WTC11 (cell line): ENCODE results near the gene ZFHX2. TPM values are rescaled to one million over a fixed set of nuclear protein-coding genes. Genes with fewer than 3 reads are reported as not detected.
A peak's percentile ranks its signal among the peaks of the same experiment; 100 is the strongest.

Experiments
- ATAC-seq: fragments of 200-7000 bp; cut with Tn5 transposase; 2 replicates; pipeline ENCODE4 v1.10.0; 2021; ENCODE audit warnings: mild to moderate bottlenecking, moderate library complexity
- CTCF ChIA-PET: fragments of 300-600 bp; sonication (Branson Sonifier 250); formaldehyde crosslinking; loops from one replicate; lab custom pipeline; 2021; ENCODE audit warnings: antibody characterized with exemption; lab: Charles Lee
- POLR2A ChIA-PET: fragments of 350-600 bp; sonication (Branson Sonifier 250); formaldehyde crosslinking; loops from one replicate; lab custom pipeline; 2021; ENCODE audit warnings: antibody characterized with exemption; lab: Charles Lee
- DNase-seq: peaks from one replicate; pipeline ENCODE4 v3.0.0; 2021; ENCODE audit warnings: low spot score
- H3K27ac Mint-ChIP-seq: 2 replicates; pipeline ENCODE4 v1.8.0; 2021; ENCODE audit warnings: mixed read lengths
- H3K27me3 Mint-ChIP-seq: 2 replicates; pipeline ENCODE4 v1.8.0; 2021; ENCODE audit warnings: low read depth, mild to moderate bottlenecking, moderate library complexity, mixed read lengths
- H3K36me3 Mint-ChIP-seq: 2 replicates; pipeline ENCODE4 v1.8.0; 2021; ENCODE audit warnings: mixed read lengths
- H3K4me1 Mint-ChIP-seq: 2 replicates; pipeline ENCODE4 v1.8.0; 2022; ENCODE audit warnings: mixed read lengths
- H3K4me3 Mint-ChIP-seq: 2 replicates; pipeline ENCODE4 v1.8.0; 2021; ENCODE audit warnings: mild to moderate bottlenecking, moderate library complexity, mixed read lengths
- H3K9me3 Mint-ChIP-seq: 2 replicates; pipeline ENCODE4 v1.8.0; 2021; ENCODE audit warnings: mixed read lengths
- ELF4 ChIP-seq: sonication (generic); formaldehyde crosslinking; IDR thresholded peaks from 2 replicates; pipeline ENCODE4 v1.8.1; 2022; ENCODE audit warnings: low read depth, mild to moderate bottlenecking, moderate library complexity, missing genetic modification reagents
- IRF2 ChIP-seq: sonication (generic); formaldehyde crosslinking; IDR thresholded peaks from 2 replicates; pipeline ENCODE4 v1.8.0; 2022; ENCODE audit warnings: low read depth, missing genetic modification reagents, borderline replicate concordance
- NFE2L1 ChIP-seq: sonication (generic); formaldehyde crosslinking; IDR thresholded peaks from 2 replicates; pipeline ENCODE4 v1.8.1; 2023; ENCODE audit warnings: missing genetic modification reagents
- NR2C2 ChIP-seq: sonication (generic); formaldehyde crosslinking; IDR thresholded peaks from 2 replicates; pipeline ENCODE4 v1.8.0; 2022; ENCODE audit warnings: mild to moderate bottlenecking, missing genetic modification reagents
- PRRX2 ChIP-seq: fragments of 250-450 bp; sonication (Bioruptor Pico); IDR thresholded peaks from 2 replicates; pipeline ENCODE4 v1.8.0; 2021; ENCODE audit warnings: mild to moderate bottlenecking
- RELA ChIP-seq: sonication (generic); formaldehyde crosslinking; IDR thresholded peaks from 2 replicates; pipeline ENCODE4 v1.8.1; 2022; ENCODE audit warnings: missing genetic modification reagents, mild to moderate bottlenecking, borderline replicate concordance
- TEAD1 ChIP-seq: sonication (generic); formaldehyde crosslinking; IDR thresholded peaks from 2 replicates; pipeline ENCODE4 v1.8.0; 2022; ENCODE audit warnings: mild to moderate bottlenecking, missing genetic modification reagents
- TEAD4 ChIP-seq: sonication (generic); formaldehyde crosslinking; IDR thresholded peaks from 2 replicates; pipeline ENCODE4 v1.8.0; 2022; ENCODE audit warnings: mild to moderate bottlenecking, missing genetic modification reagents
- ZBTB21 ChIP-seq: sonication (generic); formaldehyde crosslinking; IDR thresholded peaks from 2 replicates; pipeline ENCODE4 v1.8.1; 2023; ENCODE audit warnings: mild to moderate bottlenecking, missing genetic modification reagents, borderline replicate concordance
- ZNF232 ChIP-seq: sonication (generic); formaldehyde crosslinking; IDR thresholded peaks from 2 replicates; pipeline ENCODE4 v1.8.0; 2022; ENCODE audit warnings: mild to moderate bottlenecking, missing genetic modification reagents
- ZNF416 ChIP-seq: fragments of 250-450 bp; sonication (Bioruptor Pico); IDR thresholded peaks from 2 replicates; pipeline ENCODE4 v1.9.0; 2021; ENCODE audit warnings: mild to moderate bottlenecking, inconsistent platforms
- total RNA-seq: library from RNA; stranded (reverse); gene quantifications from 3 replicates; pipeline ENCODE4 v1.2.3, GENCODE V29; 2021
- TF ChIP-seq, protein P1 (sequence below): sonication (generic); formaldehyde crosslinking; IDR thresholded peaks from 2 replicates; pipeline ENCODE4 v1.8.1; 2023; ENCODE audit warnings: mild to moderate bottlenecking, missing genetic modification reagents, moderate library complexity
- TF ChIP-seq, protein P2 (sequence below): sonication (generic); formaldehyde crosslinking; IDR thresholded peaks from 2 replicates; pipeline ENCODE4 v1.8.1; 2022; ENCODE audit warnings: missing genetic modification reagents, borderline replicate concordance
- TF ChIP-seq, protein P3 (sequence below): sonication (generic); formaldehyde crosslinking; IDR thresholded peaks from 2 replicates; pipeline ENCODE4 v1.8.1; 2022; ENCODE audit warnings: low read depth, missing genetic modification reagents, borderline replicate concordance
- TF ChIP-seq, protein P4 (sequence below): sonication (generic); formaldehyde crosslinking; IDR thresholded peaks from 2 replicates; pipeline ENCODE4 v1.8.1; 2022; ENCODE audit warnings: low read depth, mild to moderate bottlenecking, moderate library complexity, missing genetic modification reagents, borderline replicate concordance
- TF ChIP-seq, protein P5 (sequence below): sonication (generic); formaldehyde crosslinking; IDR thresholded peaks from 2 replicates; pipeline ENCODE4 v1.8.1; 2023; ENCODE audit warnings: mild to moderate bottlenecking, missing genetic modification reagents
- TF ChIP-seq, protein P6 (sequence below): sonication (generic); formaldehyde crosslinking; IDR thresholded peaks from 2 replicates; pipeline ENCODE4 v1.8.0; 2022; ENCODE audit warnings: mild to moderate bottlenecking, missing genetic modification reagents
- TF ChIP-seq, protein P7 (sequence below): sonication (generic); formaldehyde crosslinking; IDR thresholded peaks from 2 replicates; pipeline ENCODE4 v1.8.0; 2023; ENCODE audit warnings: missing genetic modification reagents
- TF ChIP-seq, protein P8 (sequence below): sonication (generic); formaldehyde crosslinking; IDR thresholded peaks from 2 replicates; pipeline ENCODE4 v1.8.0; 2022; ENCODE audit warnings: mild to moderate bottlenecking, missing genetic modification reagents
- TF ChIP-seq, protein P9 (sequence below): fragments of 250-450 bp; sonication (Bioruptor Pico); IDR thresholded peaks from 2 replicates; pipeline ENCODE4 v2.1.2; 2022; ENCODE audit warnings: mild to moderate bottlenecking, moderate library complexity

The ZFHX2 gene
- total RNA-seq, 1 experiment from 2014 or later = 16.4 TPM

DNA sequence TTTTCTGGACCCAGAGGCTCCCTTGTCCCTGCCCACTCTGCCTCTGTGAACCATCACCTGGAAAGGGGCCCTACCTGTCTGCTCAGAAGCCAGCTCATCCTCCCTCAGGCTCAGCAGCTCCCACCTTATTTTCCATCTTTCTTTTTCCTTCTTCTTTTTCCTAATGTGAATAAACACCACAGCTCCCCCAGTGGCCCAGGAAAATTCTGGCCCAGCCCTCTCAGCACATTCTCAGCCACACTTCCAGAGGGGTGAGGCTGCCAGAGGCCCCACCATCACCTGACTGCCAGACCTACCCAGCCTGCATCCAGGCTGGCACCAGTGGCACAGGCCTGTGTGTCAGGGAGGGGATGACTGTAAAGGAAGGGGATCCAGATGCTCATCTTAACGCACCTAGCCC is 23.0 kb downstream of the ZFHX2 start:
- ChIA-PET POLR2A (interaction anchor here (0.7 to 4.7 kb wide), 5 partner anchors 10 to 530 kb away, joined by 3 to 36 read pairs (median 4); no protein-coding TSS in a partner anchor), CTCF (interaction anchor here (0.6 to 6.7 kb wide), 25 partner anchors 8 to 572 kb away, joined by 3 to 117 read pairs (median 5); partner anchors contain the start of genes HAUS4, NGDN and ZFHX2)
- DNase-seq (peak; percentile 52), ATAC-seq (peak; percentile 77)
- Mint-ChIP-seq H3K9me3 (no peaks in the 10 kb centered on the region), H3K36me3 (peaks cover 63% of the 10 kb centered on the region), H3K4me1 (peaks cover 50% of the 10 kb centered on the region), H3K27ac (peak overlapping the region; percentile 75), H3K27me3 (no peaks in the 10 kb centered on the region; the same call in 1 of the 2 replicates), H3K4me3 (no peak overlapping the region)
- TF ChIP-seq, protein P1, sequence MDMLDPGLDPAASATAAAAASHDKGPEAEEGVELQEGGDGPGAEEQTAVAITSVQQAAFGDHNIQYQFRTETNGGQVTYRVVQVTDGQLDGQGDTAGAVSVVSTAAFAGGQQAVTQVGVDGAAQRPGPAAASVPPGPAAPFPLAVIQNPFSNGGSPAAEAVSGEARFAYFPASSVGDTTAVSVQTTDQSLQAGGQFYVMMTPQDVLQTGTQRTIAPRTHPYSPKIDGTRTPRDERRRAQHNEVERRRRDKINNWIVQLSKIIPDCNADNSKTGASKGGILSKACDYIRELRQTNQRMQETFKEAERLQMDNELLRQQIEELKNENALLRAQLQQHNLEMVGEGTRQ (CRISPR knock-in tag) = no peak
- TF ChIP-seq, protein P2, sequence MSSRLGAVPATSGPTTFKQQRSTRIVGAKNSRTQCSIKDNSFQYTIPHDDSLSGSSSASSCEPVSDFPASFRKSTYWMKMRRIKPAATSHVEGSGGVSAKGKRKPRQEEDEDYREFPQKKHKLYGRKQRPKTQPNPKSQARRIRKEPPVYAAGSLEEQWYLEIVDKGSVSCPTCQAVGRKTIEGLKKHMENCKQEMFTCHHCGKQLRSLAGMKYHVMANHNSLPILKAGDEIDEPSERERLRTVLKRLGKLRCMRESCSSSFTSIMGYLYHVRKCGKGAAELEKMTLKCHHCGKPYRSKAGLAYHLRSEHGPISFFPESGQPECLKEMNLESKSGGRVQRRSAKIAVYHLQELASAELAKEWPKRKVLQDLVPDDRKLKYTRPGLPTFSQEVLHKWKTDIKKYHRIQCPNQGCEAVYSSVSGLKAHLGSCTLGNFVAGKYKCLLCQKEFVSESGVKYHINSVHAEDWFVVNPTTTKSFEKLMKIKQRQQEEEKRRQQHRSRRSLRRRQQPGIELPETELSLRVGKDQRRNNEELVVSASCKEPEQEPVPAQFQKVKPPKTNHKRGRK (CRISPR knock-in tag) = no peak
- TF ChIP-seq, protein P3, sequence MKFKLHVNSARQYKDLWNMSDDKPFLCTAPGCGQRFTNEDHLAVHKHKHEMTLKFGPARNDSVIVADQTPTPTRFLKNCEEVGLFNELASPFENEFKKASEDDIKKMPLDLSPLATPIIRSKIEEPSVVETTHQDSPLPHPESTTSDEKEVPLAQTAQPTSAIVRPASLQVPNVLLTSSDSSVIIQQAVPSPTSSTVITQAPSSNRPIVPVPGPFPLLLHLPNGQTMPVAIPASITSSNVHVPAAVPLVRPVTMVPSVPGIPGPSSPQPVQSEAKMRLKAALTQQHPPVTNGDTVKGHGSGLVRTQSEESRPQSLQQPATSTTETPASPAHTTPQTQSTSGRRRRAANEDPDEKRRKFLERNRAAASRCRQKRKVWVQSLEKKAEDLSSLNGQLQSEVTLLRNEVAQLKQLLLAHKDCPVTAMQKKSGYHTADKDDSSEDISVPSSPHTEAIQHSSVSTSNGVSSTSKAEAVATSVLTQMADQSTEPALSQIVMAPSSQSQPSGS = no peak
- TF ChIP-seq TEAD4 (CRISPR knock-in tag) (no peak), PRRX2 (CRISPR knock-in tag) (no peak), ZBTB21 (no peak), NFE2L1 (CRISPR knock-in tag) (no peak), ELF4 (CRISPR knock-in tag) (no peak), NR2C2 (CRISPR knock-in tag) (no peak), IRF2 (CRISPR knock-in tag) (no peak), TEAD1 (CRISPR knock-in tag) (no peak)
- TF ChIP-seq, protein P4, sequence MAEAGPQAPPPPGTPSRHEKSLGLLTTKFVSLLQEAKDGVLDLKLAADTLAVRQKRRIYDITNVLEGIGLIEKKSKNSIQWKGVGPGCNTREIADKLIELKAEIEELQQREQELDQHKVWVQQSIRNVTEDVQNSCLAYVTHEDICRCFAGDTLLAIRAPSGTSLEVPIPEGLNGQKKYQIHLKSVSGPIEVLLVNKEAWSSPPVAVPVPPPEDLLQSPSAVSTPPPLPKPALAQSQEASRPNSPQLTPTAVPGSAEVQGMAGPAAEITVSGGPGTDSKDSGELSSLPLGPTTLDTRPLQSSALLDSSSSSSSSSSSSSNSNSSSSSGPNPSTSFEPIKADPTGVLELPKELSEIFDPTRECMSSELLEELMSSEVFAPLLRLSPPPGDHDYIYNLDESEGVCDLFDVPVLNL (CRISPR knock-in tag) = no peak
- TF ChIP-seq, protein P5, sequence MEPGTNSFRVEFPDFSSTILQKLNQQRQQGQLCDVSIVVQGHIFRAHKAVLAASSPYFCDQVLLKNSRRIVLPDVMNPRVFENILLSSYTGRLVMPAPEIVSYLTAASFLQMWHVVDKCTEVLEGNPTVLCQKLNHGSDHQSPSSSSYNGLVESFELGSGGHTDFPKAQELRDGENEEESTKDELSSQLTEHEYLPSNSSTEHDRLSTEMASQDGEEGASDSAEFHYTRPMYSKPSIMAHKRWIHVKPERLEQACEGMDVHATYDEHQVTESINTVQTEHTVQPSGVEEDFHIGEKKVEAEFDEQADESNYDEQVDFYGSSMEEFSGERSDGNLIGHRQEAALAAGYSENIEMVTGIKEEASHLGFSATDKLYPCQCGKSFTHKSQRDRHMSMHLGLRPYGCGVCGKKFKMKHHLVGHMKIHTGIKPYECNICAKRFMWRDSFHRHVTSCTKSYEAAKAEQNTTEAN (CRISPR knock-in tag) = no peak
- TF ChIP-seq, protein P6, sequence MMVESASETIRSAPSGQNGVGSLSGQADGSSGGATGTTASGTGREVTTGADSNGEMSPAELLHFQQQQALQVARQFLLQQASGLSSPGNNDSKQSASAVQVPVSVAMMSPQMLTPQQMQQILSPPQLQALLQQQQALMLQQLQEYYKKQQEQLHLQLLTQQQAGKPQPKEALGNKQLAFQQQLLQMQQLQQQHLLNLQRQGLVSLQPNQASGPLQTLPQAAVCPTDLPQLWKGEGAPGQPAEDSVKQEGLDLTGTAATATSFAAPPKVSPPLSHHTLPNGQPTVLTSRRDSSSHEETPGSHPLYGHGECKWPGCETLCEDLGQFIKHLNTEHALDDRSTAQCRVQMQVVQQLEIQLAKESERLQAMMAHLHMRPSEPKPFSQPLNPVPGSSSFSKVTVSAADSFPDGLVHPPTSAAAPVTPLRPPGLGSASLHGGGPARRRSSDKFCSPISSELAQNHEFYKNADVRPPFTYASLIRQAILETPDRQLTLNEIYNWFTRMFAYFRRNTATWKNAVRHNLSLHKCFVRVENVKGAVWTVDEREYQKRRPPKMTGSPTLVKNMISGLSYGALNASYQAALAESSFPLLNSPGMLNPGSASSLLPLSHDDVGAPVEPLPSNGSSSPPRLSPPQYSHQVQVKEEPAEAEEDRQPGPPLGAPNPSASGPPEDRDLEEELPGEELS = no peak
- TF ChIP-seq, protein P7, sequence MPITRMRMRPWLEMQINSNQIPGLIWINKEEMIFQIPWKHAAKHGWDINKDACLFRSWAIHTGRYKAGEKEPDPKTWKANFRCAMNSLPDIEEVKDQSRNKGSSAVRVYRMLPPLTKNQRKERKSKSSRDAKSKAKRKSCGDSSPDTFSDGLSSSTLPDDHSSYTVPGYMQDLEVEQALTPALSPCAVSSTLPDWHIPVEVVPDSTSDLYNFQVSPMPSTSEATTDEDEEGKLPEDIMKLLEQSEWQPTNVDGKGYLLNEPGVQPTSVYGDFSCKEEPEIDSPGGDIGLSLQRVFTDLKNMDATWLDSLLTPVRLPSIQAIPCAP = no peak

DNA sequence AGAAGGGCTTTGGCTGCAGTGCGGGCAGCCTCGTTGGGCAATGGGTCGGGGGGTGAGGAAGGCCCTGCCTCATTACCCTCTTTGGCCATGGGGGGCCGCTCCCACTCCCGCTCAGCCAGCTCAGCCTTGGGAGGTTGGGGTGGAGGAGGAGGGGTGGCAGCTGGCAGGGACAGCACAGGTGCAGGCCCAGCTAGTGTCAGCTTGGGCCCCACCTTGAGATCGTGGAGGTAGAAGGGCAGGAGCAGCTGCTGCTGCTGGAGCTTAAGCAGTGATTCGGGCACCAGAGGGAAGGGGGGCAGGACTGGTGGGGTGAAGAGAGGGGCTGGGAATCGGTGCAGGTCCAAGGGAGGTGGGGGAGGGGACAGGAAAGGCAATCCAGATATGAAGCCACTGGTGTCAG is 26.0 kb downstream of the ZFHX2 start:
- ATAC-seq = 0 out of 2 replicates have a peak, but pooled peaks have one; percentile 12
- TF ChIP-seq, protein P8, sequence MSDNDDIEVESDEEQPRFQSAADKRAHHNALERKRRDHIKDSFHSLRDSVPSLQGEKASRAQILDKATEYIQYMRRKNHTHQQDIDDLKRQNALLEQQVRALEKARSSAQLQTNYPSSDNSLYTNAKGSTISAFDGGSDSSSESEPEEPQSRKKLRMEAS = no peak
- TF ChIP-seq ZNF416 (CRISPR knock-in tag) (no peak), ZNF232 (CRISPR knock-in tag) (no peak), RELA (CRISPR knock-in tag) (no peak)
- TF ChIP-seq, protein P9, sequence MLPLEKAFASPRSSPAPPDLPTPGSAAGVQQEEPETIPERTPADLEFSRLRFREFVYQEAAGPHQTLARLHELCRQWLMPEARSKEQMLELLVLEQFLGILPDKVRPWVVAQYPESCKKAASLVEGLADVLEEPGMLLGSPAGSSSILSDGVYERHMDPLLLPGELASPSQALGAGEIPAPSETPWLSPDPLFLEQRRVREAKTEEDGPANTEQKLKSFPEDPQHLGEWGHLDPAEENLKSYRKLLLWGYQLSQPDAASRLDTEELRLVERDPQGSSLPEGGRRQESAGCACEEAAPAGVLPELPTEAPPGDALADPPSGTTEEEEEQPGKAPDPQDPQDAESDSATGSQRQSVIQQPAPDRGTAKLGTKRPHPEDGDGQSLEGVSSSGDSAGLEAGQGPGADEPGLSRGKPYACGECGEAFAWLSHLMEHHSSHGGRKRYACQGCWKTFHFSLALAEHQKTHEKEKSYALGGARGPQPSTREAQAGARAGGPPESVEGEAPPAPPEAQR = no peak

More for the DNA sequence above, 26.0 kb downstream of the ZFHX2 start:
- no peaks in the 10 kb centered on the region for H3K9me3 Mint-ChIP-seq
- ChIA-PET POLR2A (interaction anchor here (1.9 kb wide), 1 partner anchor 12 kb away, joined by 19 read pairs; no protein-coding TSS in a partner anchor), CTCF (interaction anchor here (0.6 to 6.7 kb wide), 7 partner anchors 13 to 44 kb away, joined by 3 to 117 read pairs (median 4); no protein-coding TSS in a partner anchor)
- DNase-seq = no peak
- peaks cover 64% of the 10 kb centered on the region for H3K4me1 Mint-ChIP-seq
- peaks cover 42% of the 10 kb centered on the region for H3K36me3 Mint-ChIP-seq
- H3K27me3 Mint-ChIP-seq = no peaks in the 10 kb centered on the region
- no peak overlapping the region for H3K4me3 Mint-ChIP-seq
- H3K27ac Mint-ChIP-seq = no peak overlapping the region
